ENCODE measurements around the gene EHD1. TPM values are rescaled to one million over a fixed set of nuclear protein-coding genes. Genes with fewer than 3 reads are reported as not detected.
"Not testable (repeated sequence)": the region's sequence is repeated elsewhere in the genome, so short reads cannot be mapped to it uniquely, and the experiment has no call there.

The EHD1 gene
- total RNA-seq, 1 donor from 2014 or later: 52.5 TPM

GRCh38 chr11:64850979-64851567 lies 27.3 kb downstream of the EHD1 start:
- ATAC-seq: no peak
- no peak for DNase-seq
- intact Hi-C loops (cut with micrococcal nuclease): no loop called here

DNA sequence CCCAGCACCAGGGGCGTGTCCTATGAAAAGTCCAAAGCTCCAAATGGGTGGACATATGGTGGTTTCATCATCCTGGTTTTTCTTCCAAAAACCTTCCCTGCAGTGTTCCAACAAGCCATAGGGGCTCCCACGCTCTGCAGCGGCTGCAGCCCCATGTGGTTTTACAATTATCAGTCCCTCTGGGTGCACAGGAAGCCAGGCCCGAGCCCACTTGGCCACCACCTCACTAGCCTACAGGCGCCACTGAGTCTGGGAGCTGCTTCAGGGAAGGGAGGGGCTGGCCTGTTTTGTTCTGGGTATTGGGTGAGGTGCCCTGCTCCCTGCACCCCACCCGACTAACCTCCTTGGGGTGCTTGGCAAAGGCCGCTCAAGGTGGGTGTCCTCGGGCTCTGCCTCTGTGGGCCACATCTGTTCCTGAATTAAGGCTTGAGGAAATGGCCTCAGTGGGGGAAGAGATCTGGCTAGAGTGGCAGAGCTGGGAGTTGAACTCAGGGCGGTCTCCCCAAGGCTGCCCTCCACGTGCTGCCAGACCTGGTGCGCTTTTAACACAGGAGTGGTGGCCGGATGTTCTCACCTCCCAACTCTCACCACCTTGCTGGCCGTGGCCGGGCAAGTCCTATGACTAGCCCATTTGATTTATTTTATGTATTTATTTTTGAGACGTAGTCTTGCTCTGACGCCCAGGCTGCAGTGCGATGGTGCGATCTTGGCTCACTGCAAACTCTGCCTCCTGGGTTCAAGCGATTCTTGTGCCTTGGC lies 28.6 kb downstream of the EHD1 start:
- ATAC-seq: peak; percentile 52
- peak; percentile 72 for DNase-seq
- intact Hi-C loops (cut with micrococcal nuclease): no loop called here

GRCh38 chr11:64848826-64849597 lies 29.4 kb downstream of the EHD1 start:
- DNase-seq: no peak
- ATAC-seq: no peak
- intact Hi-C loops (cut with micrococcal nuclease): no loop called here

GRCh38 chr11:64848214-64848825 lies 30.1 kb downstream of the EHD1 start:
- ATAC-seq (no peak), DNase-seq (no peak)
- intact Hi-C loops (cut with micrococcal nuclease): no loop called here

GRCh38 chr11:64846998-64847666 lies 31.3 kb downstream of the EHD1 start:
- DNase-seq (peak; percentile 95), ATAC-seq (peak; percentile 87)
- intact Hi-C loops (cut with micrococcal nuclease): loop anchor here (2.0 kb wide), 1 partner anchor 48 kb away; no protein-coding TSS in a partner anchor

DNA sequence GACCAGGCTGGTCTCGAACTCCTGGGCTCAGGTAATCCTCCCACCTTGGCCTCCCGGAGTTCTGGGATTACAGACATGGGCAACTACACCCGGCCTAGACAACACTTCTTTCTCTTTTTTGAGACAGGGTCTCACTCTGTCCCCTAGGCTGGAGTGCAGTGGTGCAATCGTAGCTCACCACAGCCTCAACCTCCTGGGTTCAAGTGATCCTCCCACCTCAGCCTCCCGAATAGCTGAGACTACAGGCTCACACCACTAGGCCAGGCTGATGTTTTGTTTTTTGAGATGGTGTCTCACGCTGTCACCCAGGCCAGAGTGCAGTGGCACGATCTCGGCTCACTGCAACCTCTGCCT lies 32.7 kb downstream of the EHD1 start:
- not testable (repeated sequence) for ATAC-seq, DNase-seq
- intact Hi-C loops (cut with micrococcal nuclease): loop anchor here (2.0 kb wide), 1 partner anchor 49 kb away; no protein-coding TSS in a partner anchor

DNA sequence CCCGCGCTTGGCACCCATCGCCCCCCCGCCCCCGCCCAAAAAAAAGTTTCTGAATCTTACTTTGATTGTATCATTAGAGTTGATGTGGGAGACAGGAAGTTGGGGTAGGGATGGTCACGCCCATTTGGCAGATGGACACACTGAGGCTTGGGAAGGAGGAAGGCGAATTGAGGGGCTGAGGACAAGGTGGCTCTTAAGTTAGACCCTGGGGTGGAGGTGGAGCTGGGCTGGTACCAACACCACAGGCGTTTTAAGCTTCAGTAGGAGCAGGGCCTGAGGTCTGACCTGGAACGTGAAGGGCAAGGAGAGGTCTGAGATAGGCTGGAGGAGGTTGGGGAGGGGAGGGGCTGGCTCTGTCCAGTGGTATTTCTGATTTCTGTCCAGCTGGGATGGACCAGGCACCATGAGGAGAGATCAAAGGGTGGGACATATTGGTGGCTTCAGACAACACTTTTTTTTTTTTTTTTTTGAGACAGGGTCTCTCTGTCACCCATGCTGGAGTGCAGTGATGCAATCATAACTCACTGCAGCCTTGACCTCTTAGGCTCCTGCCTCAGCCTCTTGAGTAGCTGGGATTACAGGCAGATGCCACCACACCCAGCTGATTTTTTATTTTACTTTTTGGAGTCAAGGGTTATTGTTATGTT lies 33.2 kb downstream of the EHD1 start:
- no peak for ATAC-seq
- intact Hi-C loops (cut with micrococcal nuclease): no loop called here
- DNase-seq: no peak

GRCh38 chr11:64844330-64845128 lies 33.9 kb downstream of the EHD1 start, which contains the start of gene CDC42BPG:
Gene CDC42BPG, minus strand, starts transcription at chr11:64844653. Its CDS starts 84 bp downstream, at chr11:64844569.
- DNase-seq (peak; percentile 80), ATAC-seq (peak; percentile 65)
- intact Hi-C loops (cut with micrococcal nuclease): no loop called here

DNA sequence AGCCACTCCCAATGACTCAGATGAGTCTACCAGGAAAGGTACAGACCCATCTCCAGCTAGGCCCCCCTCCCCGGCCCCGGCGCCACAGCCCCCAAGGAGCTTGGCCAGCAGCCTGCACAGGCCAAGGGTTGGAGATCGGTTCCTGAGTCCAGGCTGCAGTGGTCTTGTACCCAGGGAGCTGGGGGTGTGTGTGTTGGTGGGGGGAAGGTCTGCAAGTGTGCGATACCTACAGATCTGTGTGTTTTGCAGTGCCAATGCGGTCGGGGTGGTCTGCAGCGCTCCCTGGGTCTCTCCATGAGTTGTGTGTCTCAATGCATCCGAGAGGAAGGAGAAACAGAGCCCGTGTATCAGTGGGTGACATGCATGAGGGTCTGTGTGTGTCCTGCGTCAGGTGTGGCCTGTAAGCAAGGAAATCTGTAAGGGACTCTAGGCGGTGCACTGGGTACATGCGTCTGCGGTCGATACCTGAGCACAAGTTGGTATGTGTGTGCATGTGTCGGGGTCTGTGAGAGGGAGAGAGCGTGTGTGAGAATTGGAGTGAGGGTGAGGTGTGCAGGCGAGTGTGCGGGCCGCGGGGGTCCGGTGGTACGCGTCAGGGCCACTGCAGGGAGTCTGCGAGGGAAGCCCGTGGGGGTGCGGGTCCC lies 34.6 kb downstream of the EHD1 start:
- intact Hi-C loops (cut with micrococcal nuclease): no loop called here
- ATAC-seq (no peak), DNase-seq (no peak)

DNA sequence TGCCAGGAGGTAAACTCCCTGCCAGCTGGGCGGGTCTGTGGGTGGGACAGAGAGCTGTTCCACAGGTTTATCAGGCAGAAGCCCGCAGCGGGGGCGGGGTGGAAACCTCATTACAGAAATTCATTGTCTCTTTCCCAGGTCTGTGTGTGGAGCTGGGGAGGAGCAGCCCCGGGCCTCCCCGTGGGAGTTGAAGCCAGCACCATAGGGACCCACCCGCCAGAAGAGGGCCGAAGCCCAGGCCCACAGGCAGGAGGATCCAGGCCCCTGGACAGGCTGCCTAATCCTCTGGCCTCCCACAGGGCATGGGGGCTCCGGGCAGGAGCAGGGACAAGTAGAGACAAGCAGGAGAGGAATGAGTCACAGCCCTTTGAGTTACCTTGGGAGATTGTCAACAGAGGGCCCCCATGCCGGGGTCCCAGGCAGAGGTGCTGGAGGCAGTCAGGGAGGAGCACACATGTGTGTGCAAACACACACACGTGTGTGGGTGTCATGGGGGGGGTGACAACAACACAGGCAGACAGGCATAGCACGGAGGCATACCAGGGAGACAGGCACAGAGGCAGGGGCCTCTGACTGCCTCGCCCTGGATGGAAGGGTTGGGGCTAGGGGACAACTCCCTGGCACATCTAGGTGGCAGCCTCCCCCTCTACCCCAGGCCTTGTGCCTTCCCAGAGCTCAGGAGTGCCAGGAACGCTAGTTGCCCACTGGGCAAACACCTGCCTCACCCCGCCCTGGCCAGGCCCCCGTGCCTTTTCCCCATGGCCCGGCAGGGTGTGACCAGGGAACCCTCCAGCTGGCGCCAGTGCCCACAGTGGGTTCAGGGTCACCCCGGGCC lies 35.4 kb downstream of the EHD1 start:
- intact Hi-C loops (cut with micrococcal nuclease): no loop called here
- DNase-seq (no peak), ATAC-seq (no peak)

DNA sequence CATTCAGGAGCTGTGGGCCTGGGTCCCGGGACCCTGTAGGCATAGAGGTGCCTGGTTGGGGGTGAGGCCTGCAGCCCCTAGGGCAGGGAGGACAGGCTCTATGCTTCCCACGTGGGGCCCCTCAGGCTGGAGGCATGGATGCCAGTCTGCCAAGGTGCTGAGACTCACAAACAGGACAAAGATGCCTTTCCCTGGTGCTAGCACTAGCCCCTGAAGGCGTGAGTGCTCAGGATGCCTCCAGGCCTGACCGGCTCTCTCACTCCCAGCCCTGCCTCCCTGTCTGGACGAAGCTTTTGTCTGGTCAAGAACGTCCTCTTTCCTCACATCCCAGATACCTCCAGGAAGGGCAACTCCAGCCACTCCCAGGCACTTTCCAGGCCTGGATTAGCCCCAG lies 36.1 kb downstream of the EHD1 start:
- intact Hi-C loops (cut with micrococcal nuclease): no loop called here
- peak; percentile 15 for DNase-seq
- no peak for ATAC-seq

GRCh38 chr11:64841592-64842365 lies 36.6 kb downstream of the EHD1 start:
- DNase-seq (peak; percentile 20), ATAC-seq (no peak)
- intact Hi-C loops (cut with micrococcal nuclease): no loop called here

- peak; percentile 29 for DNase-seq
- ATAC-seq: no peak
- intact Hi-C loops (cut with micrococcal nuclease): no loop called here
Measured at GRCh38 chr11:64839887-64840782, 38.3 kb downstream of the EHD1 start.

GRCh38 chr11:64839335-64839734 lies 39.1 kb downstream of the EHD1 start:
- intact Hi-C loops (cut with micrococcal nuclease): no loop called here
- ATAC-seq: no peak
- peak; percentile 22 for DNase-seq

All from left ventricle myocardium superior (tissue), 1 donor.